HepG2 (cell line): ENCODE measurements around the gene NDUFB10. TPM values are rescaled to one million over a fixed set of nuclear protein-coding genes. Genes with fewer than 3 reads are reported as not detected.

Experiments used
- BORCS8-MEF2B ChIP-seq: sonication (generic); formaldehyde crosslinking; IDR thresholded peaks from 2 replicates; pipeline ENCODE4 v1.8.0; 2022; ENCODE audit warnings: mild to moderate bottlenecking, missing genetic modification reagents
- EED ChIP-seq: sonication (generic); formaldehyde crosslinking; IDR thresholded peaks from 2 replicates; pipeline ENCODE4 v1.5.0; 2020; ENCODE audit warnings: mild to moderate bottlenecking, missing genetic modification reagents
- ELF4 ChIP-seq: sonication (generic); formaldehyde crosslinking; IDR thresholded peaks from 2 replicates; pipeline ENCODE4 v1.5.0; 2020; ENCODE audit warnings: missing genetic modification reagents, mild to moderate bottlenecking, moderate library complexity, borderline replicate concordance
- ETV5 ChIP-seq: IDR thresholded peaks from 2 replicates; pipeline ENCODE4 v1.6.1; 2018; ENCODE audit warnings: missing biosample characterization, missing genetic modification reagents, inconsistent platforms, borderline replicate concordance
- FIP1L1 ChIP-seq: fragments of 200-400 bp; formaldehyde crosslinking; IDR thresholded peaks from 2 replicates; pipeline ENCODE4 v1.6.1; 2018; ENCODE audit warnings: low read depth, mild to moderate bottlenecking, low read length, moderate library complexity, borderline replicate concordance; ENCODE audit not compliant: insufficient read depth
- FOSL2 ChIP-seq: sonication (generic); formaldehyde crosslinking; IDR thresholded peaks from 2 replicates; pipeline ENCODE4 v1.4.0; 2020; ENCODE audit warnings: missing genetic modification reagents
- GABPB1 ChIP-seq: IDR thresholded peaks from 2 replicates; pipeline ENCODE4 v1.6.1; 2016; ENCODE audit warnings: mild to moderate bottlenecking, missing genetic modification reagents, moderate library complexity, missing compliant biosample characterization
- SMAD3 ChIP-seq: sonication (generic); formaldehyde crosslinking; IDR thresholded peaks from 2 replicates; pipeline ENCODE4 v1.4.0; 2020; ENCODE audit warnings: missing genetic modification reagents
- SRY ChIP-seq: sonication (generic); formaldehyde crosslinking; IDR thresholded peaks from 2 replicates; pipeline ENCODE4 v1.8.0; 2022; ENCODE audit warnings: mild to moderate bottlenecking, missing genetic modification reagents
- STAG1 ChIP-seq: sonication (generic); formaldehyde crosslinking; IDR thresholded peaks from 2 replicates; pipeline ENCODE4 v1.4.0; 2020; ENCODE audit warnings: missing genetic modification reagents
- TARDBP ChIP-seq: sonication (generic); formaldehyde crosslinking; IDR thresholded peaks from 2 replicates; pipeline ENCODE4 v1.8.0; 2022; ENCODE audit warnings: mild to moderate bottlenecking, missing genetic modification reagents
- ZMAT3 ChIP-seq: sonication (generic); formaldehyde crosslinking; conservative IDR thresholded peaks from 2 replicates; pipeline ENCODE4 v1.7.0; 2021; ENCODE audit warnings: missing genetic modification reagents
- ZNF160 ChIP-seq: sonication (generic); formaldehyde crosslinking; IDR thresholded peaks from 2 replicates; pipeline ENCODE4 v1.8.0; 2022; ENCODE audit warnings: mild to moderate bottlenecking, inconsistent platforms, missing genetic modification reagents
- ZNF496 ChIP-seq: sonication (generic); formaldehyde crosslinking; IDR thresholded peaks from 2 replicates; pipeline ENCODE4 v1.8.1; 2023; ENCODE audit warnings: mild to moderate bottlenecking, moderate library complexity, missing genetic modification reagents; ENCODE audit not compliant: insufficient replicate concordance
- ZNF607 ChIP-seq: sonication (generic); formaldehyde crosslinking; IDR thresholded peaks from 2 replicates; pipeline ENCODE4 v1.5.1; 2020; ENCODE audit warnings: missing genetic modification reagents, mild to moderate bottlenecking, borderline replicate concordance
- ZNF703 ChIP-seq: sonication (generic); formaldehyde crosslinking; IDR thresholded peaks from 2 replicates; pipeline ENCODE4 v1.5.1; 2020; ENCODE audit warnings: missing genetic modification reagents, mild to moderate bottlenecking, moderate library complexity, borderline replicate concordance
- ZNF850 ChIP-seq: sonication (generic); formaldehyde crosslinking; conservative IDR thresholded peaks from 2 replicates; pipeline ENCODE4 v1.9.0; 2021; ENCODE audit warnings: mild to moderate bottlenecking, missing genetic modification reagents
- ZSCAN12 ChIP-seq: sonication (generic); formaldehyde crosslinking; IDR thresholded peaks from 2 replicates; pipeline ENCODE4 v1.9.0; 2021; ENCODE audit warnings: mild to moderate bottlenecking, missing genetic modification reagents
- polyA plus RNA-seq, 8 experiments: library from polyadenylated mRNA; depleted of rRNA in 3 of 8; stranded (reverse) in 7 of 8; unstranded in 1 of 8; fragments of >200 nt; fragmentation: Illumina TruSeq in 4 of 8; extraction: Trizol in 4 of 8; gene quantifications; 2 replicates each; pipeline versions ENCODE4 v1.2.1 to v1.2.3, GENCODE V29; 2011 to 2016; ENCODE audit warnings: low read depth in 4 of 8, missing spikeins in 1 of 8, mixed read lengths in 1 of 8; ENCODE audit not compliant: insufficient read depth in 1 of 8
- total RNA-seq, 5 experiments: library from RNA; depleted of rRNA; stranded (reverse); fragments of >200 nt; fragmentation: Illumina TruSeq; extraction: Trizol; gene quantifications; 2 replicates each; pipeline ENCODE4 v1.2.3, GENCODE V29; 2016; ENCODE audit warnings: low read depth in 1 of 5
- TF ChIP-seq, protein P1 (sequence below): sonication (generic); formaldehyde crosslinking; IDR thresholded peaks from 2 replicates; pipeline ENCODE4 v1.4.0; 2020; ENCODE audit warnings: missing genetic modification reagents
- TF ChIP-seq, protein P2 (sequence below): sonication (generic); formaldehyde crosslinking; IDR thresholded peaks from 2 replicates; pipeline ENCODE4 v1.5.1; 2020; ENCODE audit warnings: mild to moderate bottlenecking, missing genetic modification reagents
- TF ChIP-seq, protein P3 (sequence below): sonication (generic); formaldehyde crosslinking; conservative IDR thresholded peaks from 2 replicates; pipeline ENCODE4 v1.8.0; 2022; ENCODE audit warnings: missing genetic modification reagents
- TF ChIP-seq, protein P4 (sequence below): sonication (generic); formaldehyde crosslinking; IDR thresholded peaks from 2 replicates; pipeline ENCODE4 v1.8.1; 2023; ENCODE audit warnings: mild to moderate bottlenecking, inconsistent platforms, moderate library complexity, missing genetic modification reagents, borderline replicate concordance

Gene NDUFB10
- total and polyA plus RNA-seq, 2 of the 13 experiments (the other 11 are each of a cell fraction or from before 2014, with no cell fraction given): 68.6 to 157 TPM

DNA sequence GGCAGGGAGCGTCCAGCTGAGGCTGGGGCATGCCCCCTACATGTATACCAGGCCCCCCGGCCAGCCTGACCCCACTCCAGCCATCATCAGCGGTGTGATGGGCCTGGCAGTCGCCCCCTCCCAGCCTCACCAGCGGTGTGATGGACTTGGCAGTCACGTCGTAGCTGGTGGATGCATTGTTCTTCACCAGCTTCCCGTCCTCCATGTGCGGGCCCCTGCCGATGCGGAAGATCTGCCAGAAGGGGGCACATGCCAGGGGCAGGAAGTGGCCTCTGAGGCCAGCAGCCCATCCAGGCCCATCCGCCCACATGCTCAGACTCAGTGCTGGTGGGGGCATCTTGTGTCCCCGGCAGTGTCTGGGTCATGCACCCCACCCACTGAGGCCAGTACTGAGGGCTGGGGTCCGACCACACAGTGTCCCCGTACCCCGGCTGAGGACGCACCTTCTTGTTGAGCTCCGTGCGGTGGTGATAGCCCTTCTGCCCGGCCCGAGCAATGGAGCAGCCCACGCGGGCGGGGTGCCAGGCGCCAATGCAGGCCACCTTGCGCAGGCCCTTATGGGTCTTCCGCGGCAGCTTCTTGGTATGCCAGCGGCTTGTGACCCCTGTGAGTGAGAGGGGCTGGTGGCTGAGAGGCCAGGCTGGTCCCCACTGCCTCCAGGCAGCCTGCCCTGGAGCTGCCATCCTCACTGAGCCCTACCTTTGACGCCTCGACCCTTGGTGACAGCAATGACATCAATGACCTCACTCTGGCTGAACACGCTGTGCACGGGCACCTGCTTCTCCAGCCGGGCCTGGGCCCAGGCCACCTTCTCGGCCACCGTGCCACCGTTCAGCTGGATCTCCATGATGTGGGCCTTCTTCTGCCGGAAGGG lies 12.6 kb upstream of the NDUFB10 start (continued):
- TF ChIP-seq GABPB1 (CRISPR knock-in tag) (peak; percentile 75), BORCS8-MEF2B (CRISPR knock-in tag) (no peak), FOSL2 (no peak), ZNF496 (CRISPR knock-in tag) (no peak), EED (CRISPR knock-in tag) (no peak), ZNF160 (CRISPR knock-in tag) (no peak), SRY (CRISPR knock-in tag) (no peak), ZMAT3 (CRISPR knock-in tag) (no peak), ZNF607 (CRISPR knock-in tag) (no peak), ZSCAN12 (CRISPR knock-in tag) (no peak), ETV5 (CRISPR knock-in tag) (0 out of 2 replicates have a peak, but pooled peaks have one; percentile 27), ZNF703 (CRISPR knock-in tag) (no peak), ELF4 (CRISPR knock-in tag) (no peak), SMAD3 (CRISPR knock-in tag) (no peak), STAG1 (CRISPR knock-in tag) (no peak), FIP1L1 (no peak), TARDBP (CRISPR knock-in tag) (no peak), ZNF850 (CRISPR knock-in tag) (no peak)
- TF ChIP-seq, protein P1, sequence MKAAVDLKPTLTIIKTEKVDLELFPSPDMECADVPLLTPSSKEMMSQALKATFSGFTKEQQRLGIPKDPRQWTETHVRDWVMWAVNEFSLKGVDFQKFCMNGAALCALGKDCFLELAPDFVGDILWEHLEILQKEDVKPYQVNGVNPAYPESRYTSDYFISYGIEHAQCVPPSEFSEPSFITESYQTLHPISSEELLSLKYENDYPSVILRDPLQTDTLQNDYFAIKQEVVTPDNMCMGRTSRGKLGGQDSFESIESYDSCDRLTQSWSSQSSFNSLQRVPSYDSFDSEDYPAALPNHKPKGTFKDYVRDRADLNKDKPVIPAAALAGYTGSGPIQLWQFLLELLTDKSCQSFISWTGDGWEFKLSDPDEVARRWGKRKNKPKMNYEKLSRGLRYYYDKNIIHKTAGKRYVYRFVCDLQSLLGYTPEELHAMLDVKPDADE (CRISPR knock-in tag): no peak
- TF ChIP-seq, protein P2, sequence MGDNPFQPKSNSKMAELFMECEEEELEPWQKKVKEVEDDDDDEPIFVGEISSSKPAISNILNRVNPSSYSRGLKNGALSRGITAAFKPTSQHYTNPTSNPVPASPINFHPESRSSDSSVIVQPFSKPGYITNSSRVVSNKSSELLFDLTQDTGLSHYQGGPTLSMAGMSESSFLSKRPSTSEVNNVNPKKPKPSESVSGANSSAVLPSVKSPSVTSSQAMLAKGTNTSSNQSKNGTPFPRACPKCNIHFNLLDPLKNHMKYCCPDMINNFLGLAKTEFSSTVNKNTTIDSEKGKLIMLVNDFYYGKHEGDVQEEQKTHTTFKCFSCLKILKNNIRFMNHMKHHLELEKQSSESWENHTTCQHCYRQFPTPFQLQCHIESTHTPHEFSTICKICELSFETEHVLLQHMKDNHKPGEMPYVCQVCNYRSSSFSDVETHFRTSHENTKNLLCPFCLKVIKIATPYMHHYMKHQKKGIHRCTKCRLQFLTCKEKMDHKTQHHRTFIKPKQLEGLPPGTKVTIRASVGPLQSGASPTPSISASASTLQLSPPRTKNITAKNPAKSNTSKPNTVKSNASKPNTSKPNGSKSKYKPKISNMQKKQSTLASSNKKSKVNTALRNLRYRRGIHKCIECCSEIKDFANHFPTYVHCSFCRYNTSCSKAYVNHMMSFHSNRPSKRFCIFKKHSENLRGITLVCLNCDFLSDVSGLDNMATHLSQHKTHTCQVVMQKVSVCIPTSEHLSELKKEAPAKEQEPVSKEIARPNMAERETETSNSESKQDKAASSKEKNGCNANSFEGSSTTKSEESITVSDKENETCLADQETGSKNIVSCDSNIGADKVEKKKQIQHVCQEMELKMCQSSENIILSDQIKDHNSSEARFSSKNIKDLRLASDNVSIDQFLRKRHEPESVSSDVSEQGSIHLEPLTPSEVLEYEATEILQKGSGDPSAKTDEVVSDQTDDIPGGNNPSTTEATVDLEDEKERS (CRISPR knock-in tag): no peak
- TF ChIP-seq, protein P3, sequence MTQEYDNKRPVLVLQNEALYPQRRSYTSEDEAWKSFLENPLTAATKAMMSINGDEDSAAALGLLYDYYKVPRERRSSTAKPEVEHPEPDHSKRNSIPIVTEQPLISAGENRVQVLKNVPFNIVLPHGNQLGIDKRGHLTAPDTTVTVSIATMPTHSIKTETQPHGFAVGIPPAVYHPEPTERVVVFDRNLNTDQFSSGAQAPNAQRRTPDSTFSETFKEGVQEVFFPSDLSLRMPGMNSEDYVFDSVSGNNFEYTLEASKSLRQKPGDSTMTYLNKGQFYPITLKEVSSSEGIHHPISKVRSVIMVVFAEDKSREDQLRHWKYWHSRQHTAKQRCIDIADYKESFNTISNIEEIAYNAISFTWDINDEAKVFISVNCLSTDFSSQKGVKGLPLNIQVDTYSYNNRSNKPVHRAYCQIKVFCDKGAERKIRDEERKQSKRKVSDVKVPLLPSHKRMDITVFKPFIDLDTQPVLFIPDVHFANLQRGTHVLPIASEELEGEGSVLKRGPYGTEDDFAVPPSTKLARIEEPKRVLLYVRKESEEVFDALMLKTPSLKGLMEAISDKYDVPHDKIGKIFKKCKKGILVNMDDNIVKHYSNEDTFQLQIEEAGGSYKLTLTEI (CRISPR knock-in tag): no peak
- TF ChIP-seq, protein P4, sequence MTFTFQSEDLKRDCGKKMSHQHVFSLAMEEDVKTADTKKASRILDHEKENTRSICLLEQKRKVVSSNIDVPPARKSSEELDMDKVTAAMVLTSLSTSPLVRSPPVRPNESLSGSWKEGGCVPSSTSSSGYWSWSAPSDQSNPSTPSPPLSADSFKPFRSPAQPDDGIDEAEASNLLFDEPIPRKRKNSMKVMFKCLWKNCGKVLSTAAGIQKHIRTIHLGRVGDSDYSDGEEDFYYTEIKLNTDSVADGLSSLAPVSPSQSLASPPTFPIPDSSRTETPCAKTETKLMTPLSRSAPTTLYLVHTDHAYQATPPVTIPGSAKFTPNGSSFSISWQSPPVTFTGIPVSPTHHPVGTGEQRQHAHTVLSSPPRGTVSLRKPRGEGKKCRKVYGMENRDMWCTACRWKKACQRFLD (CRISPR knock-in tag): no peak
